DMS 273 treated with DMSO at 0.1 percent for 48 hours (cell line): ENCODE results near the gene HNRNPK.

Source experiments
- DNase-seq: peaks from one replicate; lab custom pipeline; 2025; lab: John Stamatoyannopoulos, UW

HNRNPK gene

GRCh38 chr9:83933790-83934189, 46.2 kb downstream of the HNRNPK start:
- no peak for DNase-seq

GRCh38 chr9:83932851-83933250, 47.2 kb downstream of the HNRNPK start:
- DNase-seq = no peak

- DNase-seq = no peak
Observed at GRCh38 chr9:83932011-83932410, 48.0 kb downstream of the HNRNPK start.

GRCh38 chr9:83930881-83931280, 49.1 kb downstream of the HNRNPK start:
- DNase-seq = no peak

GRCh38 chr9:83927591-83927990, 52.4 kb downstream of the HNRNPK start:
- no peak for DNase-seq

- peak; percentile 89 for DNase-seq
Observed at GRCh38 chr9:83920927-83921707, 58.9 kb downstream of the HNRNPK start, which contains the start of gene KIF27. Gene KIF27, minus strand, starts transcription at chr9:83921432. Its CDS starts 5,841 bp downstream, at chr9:83915591.

- DNase-seq = no peak
Observed at GRCh38 chr9:83920469-83920926, 59.5 kb downstream of the HNRNPK start.

GRCh38 chr9:83919111-83919510, 60.9 kb downstream of the HNRNPK start:
- no peak for DNase-seq
